Neural progenitor cell (in vitro differentiated cells): ENCODE results near the gene LIMS2. TPM values are rescaled to one million over a fixed set of nuclear protein-coding genes. Genes with fewer than 3 reads are reported as not detected.
A peak's percentile ranks its signal among the peaks of the same experiment; 100 is the strongest.

Source experiments
- DNase-seq: peaks from one replicate; pipeline ENCODE4 v3.0.0-alpha.2; 2016; ENCODE audit warnings: low spot score
- H2AFZ ChIP-seq: fragments of 200-600 bp; sonication (generic); replicated peaks from 2 replicates; pipeline ENCODE4 v1.6.1; 2016; ENCODE audit warnings: antibody characterized with exemption
- H3F3A ChIP-seq: fragments of 200-600 bp; sonication (generic); 2 replicates; pipeline ENCODE4 v1.6.1; 2016; ENCODE audit warnings: antibody characterized with exemption, low read depth
- H3K27ac ChIP-seq: fragments of 200-600 bp; sonication (generic); 2 replicates; pipeline ENCODE4 v1.5.1; 2016; ENCODE audit warnings: mild to moderate bottlenecking
- H3K27me3 ChIP-seq: fragments of 200-600 bp; sonication (generic); 2 replicates; pipeline ENCODE4 v1.6.1; 2016; ENCODE audit warnings: mild to moderate bottlenecking, moderate library complexity
- H3K36me3 ChIP-seq: fragments of 200-600 bp; sonication (generic); 2 replicates; pipeline ENCODE4 v1.5.1; 2016
- H3K4me1 ChIP-seq: fragments of 200-600 bp; sonication (generic); 2 replicates; pipeline ENCODE4 v1.6.1; 2016; ENCODE audit warnings: mixed run types
- H3K4me2 ChIP-seq: fragments of 200-600 bp; sonication (generic); 2 replicates; pipeline ENCODE4 v1.6.1; 2016
- H3K4me3 ChIP-seq: fragments of 200-600 bp; sonication (generic); 2 replicates; pipeline ENCODE4 v1.5.1; 2016
- H3K79me2 ChIP-seq: fragments of 200-600 bp; sonication (generic); 2 replicates; pipeline ENCODE4 v1.6.1; 2016; ENCODE audit warnings: low read depth
- H3K9ac ChIP-seq: fragments of 200-600 bp; sonication (generic); 2 replicates; pipeline ENCODE4 v1.6.1; 2016
- H3K9me3 ChIP-seq: fragments of 200-600 bp; sonication (generic); 2 replicates; pipeline ENCODE4 v1.5.1; 2016; ENCODE audit warnings: low read depth
- H4K20me1 ChIP-seq: fragments of 200-600 bp; sonication (generic); 2 replicates; pipeline ENCODE4 v1.6.1; 2016; ENCODE audit warnings: low read depth
- H3K27ac Mint-ChIP-seq: 3 replicates; pipeline ENCODE4 v1.8.0; 2021; ENCODE audit warnings: mixed read lengths
- H3K27me3 Mint-ChIP-seq: 2 replicates; pipeline ENCODE4 v1.8.0; 2022; ENCODE audit warnings: low read depth, mild to moderate bottlenecking, inconsistent platforms, moderate library complexity, mixed read lengths; ENCODE audit not compliant: insufficient read depth
- H3K36me3 Mint-ChIP-seq: 3 replicates; pipeline ENCODE4 v1.8.0; 2021; ENCODE audit warnings: mixed read lengths
- H3K4me1 Mint-ChIP-seq: 3 replicates; pipeline ENCODE4 v1.8.0; 2021; ENCODE audit warnings: mixed read lengths
- H3K4me3 Mint-ChIP-seq: 3 replicates; pipeline ENCODE4 v1.8.0; 2021; ENCODE audit warnings: mild to moderate bottlenecking, moderate library complexity, mixed read lengths
- H3K9me3 Mint-ChIP-seq: 3 replicates; pipeline ENCODE4 v1.8.0; 2020; ENCODE audit warnings: mixed read lengths
- EZH2 ChIP-seq: fragments of 200-600 bp; sonication (generic); IDR thresholded peaks from 2 replicates; pipeline ENCODE4 v1.6.1; 2017; ENCODE audit warnings: antibody characterized with exemption, mild to moderate bottlenecking, moderate library complexity
- EZH2phosphoT487 ChIP-seq: fragments of 200-600 bp; sonication (generic); IDR thresholded peaks from 2 replicates; pipeline ENCODE4 v1.6.1; 2017; ENCODE audit warnings: antibody characterized with exemption
- total RNA-seq: library from RNA; depleted of rRNA; stranded (reverse); fragments of >200 nt; gene quantifications from 2 replicates; pipeline ENCODE4 v1.2.3, GENCODE V29; 2015; ENCODE audit warnings: low replicate concordance
- TF ChIP-seq, protein P1 (sequence below): fragments of 200-600 bp; sonication (generic); IDR thresholded peaks from 2 replicates; pipeline ENCODE4 v1.5.1; 2017; ENCODE audit warnings: antibody characterized with exemption, mild to moderate bottlenecking

LIMS2 gene
- total RNA-seq, 1 donor from 2014 or later, result not detected

DNA sequence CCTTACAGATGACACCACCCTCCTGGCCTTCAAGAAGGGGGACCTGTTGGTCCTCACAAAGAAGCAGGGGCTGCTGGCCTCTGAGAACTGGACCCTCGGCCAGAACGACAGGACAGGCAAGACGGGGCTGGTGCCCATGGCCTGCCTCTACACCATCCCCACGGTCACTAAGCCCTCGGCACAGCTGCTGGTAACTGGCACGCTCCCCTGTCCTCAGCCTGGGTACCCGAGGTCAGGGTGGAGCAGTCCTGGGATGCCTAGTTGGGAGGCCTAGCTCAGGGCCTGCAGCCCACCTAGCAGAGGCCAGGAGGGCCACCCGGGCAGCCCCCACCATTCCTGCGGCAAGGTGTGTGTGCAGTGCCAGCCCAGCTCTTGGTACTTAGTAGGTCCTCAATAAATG is 45.7 kb downstream of the LIMS2 start:
- H3K9me3 Mint-ChIP-seq, result no peaks in the 10 kb centered on the region
- no peaks in the 10 kb centered on the region for H3K36me3 Mint-ChIP-seq
- Histone ChIP-seq H3K9ac (no peak overlapping the region), H3K4me2 (no peak overlapping the region), H3K79me2 (no peaks in the 10 kb centered on the region), H3K27me3 (no peaks in the 10 kb centered on the region), H3F3A (no peaks in the 10 kb centered on the region), H3K36me3 (no peaks in the 10 kb centered on the region), H3K9me3 (no peaks in the 10 kb centered on the region), H3K4me1 (no peaks in the 10 kb centered on the region), H3K4me3 (no peak overlapping the region), H4K20me1 (no peaks in the 10 kb centered on the region), H2AFZ (no peak overlapping the region), H3K27ac (no peak overlapping the region)
- no peak for TF ChIP-seq EZH2phosphoT487
- TF ChIP-seq, protein P1, sequence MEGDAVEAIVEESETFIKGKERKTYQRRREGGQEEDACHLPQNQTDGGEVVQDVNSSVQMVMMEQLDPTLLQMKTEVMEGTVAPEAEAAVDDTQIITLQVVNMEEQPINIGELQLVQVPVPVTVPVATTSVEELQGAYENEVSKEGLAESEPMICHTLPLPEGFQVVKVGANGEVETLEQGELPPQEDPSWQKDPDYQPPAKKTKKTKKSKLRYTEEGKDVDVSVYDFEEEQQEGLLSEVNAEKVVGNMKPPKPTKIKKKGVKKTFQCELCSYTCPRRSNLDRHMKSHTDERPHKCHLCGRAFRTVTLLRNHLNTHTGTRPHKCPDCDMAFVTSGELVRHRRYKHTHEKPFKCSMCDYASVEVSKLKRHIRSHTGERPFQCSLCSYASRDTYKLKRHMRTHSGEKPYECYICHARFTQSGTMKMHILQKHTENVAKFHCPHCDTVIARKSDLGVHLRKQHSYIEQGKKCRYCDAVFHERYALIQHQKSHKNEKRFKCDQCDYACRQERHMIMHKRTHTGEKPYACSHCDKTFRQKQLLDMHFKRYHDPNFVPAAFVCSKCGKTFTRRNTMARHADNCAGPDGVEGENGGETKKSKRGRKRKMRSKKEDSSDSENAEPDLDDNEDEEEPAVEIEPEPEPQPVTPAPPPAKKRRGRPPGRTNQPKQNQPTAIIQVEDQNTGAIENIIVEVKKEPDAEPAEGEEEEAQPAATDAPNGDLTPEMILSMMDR, result no peak
- TF ChIP-seq EZH2, result no peak
- no peaks in the 10 kb centered on the region for H3K27me3 Mint-ChIP-seq
- H3K4me1 Mint-ChIP-seq, result peaks cover 2% of the 10 kb centered on the region
- no peak for DNase-seq
- H3K4me3 Mint-ChIP-seq, result no peak overlapping the region
- H3K27ac Mint-ChIP-seq, result peak overlapping the region; percentile 86

GRCh38 chr2:127628767-127629614 is 46.3 kb downstream of the LIMS2 start:
- no peak for DNase-seq
- H3K4me3 Mint-ChIP-seq, result no peak overlapping the region
- H3K36me3 Mint-ChIP-seq, result no peaks in the 10 kb centered on the region
- H3K4me1 ChIP-seq, result no peaks in the 10 kb centered on the region
- H3K9ac ChIP-seq, result no peak overlapping the region
- peaks cover 2% of the 10 kb centered on the region for H3K4me1 Mint-ChIP-seq
- H3K9me3 ChIP-seq, result no peaks in the 10 kb centered on the region
- peak overlapping the region; percentile 86 for H3K27ac Mint-ChIP-seq
- no peak overlapping the region for H2AFZ ChIP-seq
- no peak overlapping the region for H3K4me3 ChIP-seq
- H3K27me3 Mint-ChIP-seq, result no peaks in the 10 kb centered on the region
- H3K79me2 ChIP-seq, result no peaks in the 10 kb centered on the region
- no peaks in the 10 kb centered on the region for H3F3A ChIP-seq
- H3K36me3 ChIP-seq, result no peaks in the 10 kb centered on the region
- no peak overlapping the region for H3K27ac ChIP-seq
- H3K4me2 ChIP-seq, result no peak overlapping the region
- H3K9me3 Mint-ChIP-seq, result no peaks in the 10 kb centered on the region
- H4K20me1 ChIP-seq, result no peaks in the 10 kb centered on the region
- H3K27me3 ChIP-seq, result no peaks in the 10 kb centered on the region
- TF ChIP-seq, protein P1, result no peak
- no peak for TF ChIP-seq EZH2
- TF ChIP-seq EZH2phosphoT487, result no peak

DNA sequence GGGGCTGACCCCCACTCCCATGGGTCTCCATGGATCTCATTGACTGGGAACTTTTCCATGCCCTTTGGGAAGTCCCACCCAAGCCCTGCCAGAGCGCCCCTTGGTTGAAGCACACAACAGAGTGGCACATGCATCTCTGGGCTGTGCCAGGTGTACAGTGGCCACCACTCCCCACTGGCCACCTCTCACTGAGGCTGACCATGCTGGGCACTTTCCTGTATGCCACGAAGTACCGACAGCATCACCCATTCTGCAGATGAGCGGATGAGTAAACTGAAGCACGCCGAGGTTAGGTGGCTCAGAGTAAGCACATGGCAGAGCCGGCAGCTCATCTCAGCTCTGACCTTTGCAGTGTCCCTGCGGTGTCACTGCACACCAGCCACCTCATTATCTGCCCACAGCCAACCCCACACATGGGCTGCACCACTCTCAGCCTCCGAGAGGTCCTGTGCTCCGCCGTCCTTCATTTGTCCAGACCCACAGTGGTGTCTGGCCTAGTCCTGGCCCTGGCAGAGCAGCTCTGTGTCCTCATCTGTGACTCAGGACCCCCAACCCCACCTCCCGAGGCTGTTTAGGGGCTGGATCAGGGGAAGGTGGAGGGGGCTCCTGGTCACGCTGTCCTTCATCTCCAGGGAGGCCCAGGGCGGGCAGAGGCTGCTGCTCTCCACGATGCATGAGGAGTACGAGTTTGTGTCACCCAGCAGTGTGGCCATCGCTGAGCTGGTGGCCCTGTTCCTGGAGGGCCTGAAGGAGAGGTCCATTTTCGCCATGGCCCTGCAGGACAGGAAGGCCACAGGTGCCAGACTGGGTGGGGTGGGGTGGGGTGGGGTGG is 47.4 kb downstream of the LIMS2 start:
- no peak for TF ChIP-seq EZH2phosphoT487
- TF ChIP-seq, protein P1, result no peak
- no peak for TF ChIP-seq EZH2
- H3K9me3 ChIP-seq, result no peaks in the 10 kb centered on the region
- Mint-ChIP-seq H3K36me3 (no peaks in the 10 kb centered on the region), H3K27me3 (peaks cover 3% of the 10 kb centered on the region), H3K9me3 (no peaks in the 10 kb centered on the region), H3K4me1 (peaks cover 2% of the 10 kb centered on the region), H3K4me3 (no peak overlapping the region), H3K27ac (no peak overlapping the region)
- no peak overlapping the region for H3K9ac ChIP-seq
- no peaks in the 10 kb centered on the region for H3K79me2 ChIP-seq
- no peaks in the 10 kb centered on the region for H3F3A ChIP-seq
- H3K36me3 ChIP-seq, result no peaks in the 10 kb centered on the region
- H3K4me3 ChIP-seq, result no peak overlapping the region
- H3K4me1 ChIP-seq, result no peaks in the 10 kb centered on the region
- DNase-seq, result no peak
- no peaks in the 10 kb centered on the region for H3K27me3 ChIP-seq
- H3K27ac ChIP-seq, result no peak overlapping the region
- no peaks in the 10 kb centered on the region for H4K20me1 ChIP-seq
- no peak overlapping the region for H3K4me2 ChIP-seq
- H2AFZ ChIP-seq, result no peak overlapping the region
